ENCODE measurements around the gene SLC12A2.

SLC12A2 gene

DNA sequence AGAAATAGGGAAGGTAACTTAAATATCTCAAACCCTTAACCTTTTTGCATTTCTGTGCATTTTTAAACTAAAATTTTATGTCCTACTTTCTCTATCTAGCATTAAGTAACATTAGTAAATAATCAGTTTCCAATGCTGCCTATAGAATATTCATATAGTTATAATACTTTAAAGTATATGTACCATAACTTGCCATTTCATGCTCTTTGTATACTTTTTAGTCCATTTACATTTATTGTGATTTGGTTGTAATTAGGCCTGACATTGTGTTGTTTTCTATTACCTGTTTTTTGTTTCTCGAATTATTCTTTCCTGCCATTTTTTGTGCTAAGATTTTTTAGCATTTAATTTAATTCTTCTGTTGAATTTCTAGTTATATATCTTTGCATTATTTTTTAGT, 13.7 kb downstream of the SLC12A2 start:
- no peak for DNase-seq (ENCODE audit: low spot score)

GRCh38 chr5:128097781-128098180, 14.2 kb downstream of the SLC12A2 start:
- DNase-seq (ENCODE audit: low spot score), result no peak

DNA sequence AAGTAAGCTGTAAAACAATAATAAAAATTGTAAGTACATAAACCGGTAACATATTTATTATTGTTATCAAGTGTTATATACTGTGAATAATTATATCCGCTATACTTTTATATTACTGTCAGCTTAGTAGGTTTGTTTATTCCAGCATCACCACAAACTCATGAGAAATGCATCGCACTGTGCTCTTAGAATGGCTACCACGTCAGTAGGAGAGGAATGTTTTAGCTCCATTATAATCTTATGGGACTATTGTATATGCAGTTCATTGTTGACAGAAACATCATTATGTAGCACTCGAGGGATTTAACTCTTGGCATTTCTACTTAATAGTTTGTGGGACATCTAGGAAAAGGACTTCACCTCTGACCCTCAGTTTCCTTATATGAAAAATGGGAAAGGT, 16.4 kb downstream of the SLC12A2 start:
- DNase-seq (ENCODE audit: low spot score), result no peak

DNA sequence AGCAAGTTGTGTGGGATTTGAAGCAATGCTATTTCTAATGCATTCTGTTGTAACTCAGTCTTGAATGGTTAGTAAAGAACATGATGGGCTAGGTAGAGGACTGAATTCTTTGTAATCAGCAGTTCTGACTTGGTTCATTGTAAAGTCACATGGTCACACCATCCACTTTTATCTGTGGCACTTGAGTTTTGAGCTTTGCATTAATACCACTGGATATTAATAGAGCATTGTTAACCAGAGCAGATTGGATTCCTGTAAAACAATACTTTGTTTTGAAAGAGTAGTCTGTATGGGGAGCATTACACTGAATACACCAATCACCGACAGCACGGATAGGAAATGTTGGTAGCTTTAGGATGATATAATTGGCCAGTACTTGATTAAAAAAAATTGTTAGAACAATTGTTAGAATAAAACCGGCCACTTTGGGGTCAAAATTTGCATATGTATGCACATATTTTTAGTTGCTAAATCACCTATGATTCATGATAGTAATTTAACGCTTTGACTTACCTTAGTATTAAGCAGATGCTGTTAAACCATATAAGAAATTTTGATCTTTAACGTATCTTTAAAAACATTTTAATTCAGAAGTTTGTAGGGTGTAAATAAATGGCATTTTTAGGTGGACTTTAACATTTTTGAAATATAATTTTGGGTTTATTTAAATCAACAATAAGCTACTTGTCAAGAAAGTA, 17.4 kb downstream of the SLC12A2 start:
- DNase-seq (ENCODE audit: low spot score), result peak; percentile 29

- DNase-seq (ENCODE audit: low spot score), result no peak
Observed at GRCh38 chr5:128101676-128102075, 18.1 kb downstream of the SLC12A2 start.

GRCh38 chr5:128105203-128105602, 21.6 kb downstream of the SLC12A2 start:
- no peak for DNase-seq (ENCODE audit: low spot score)

GRCh38 chr5:128109138-128109537, 25.6 kb downstream of the SLC12A2 start:
- no peak for DNase-seq (ENCODE audit: low spot score)

DNA sequence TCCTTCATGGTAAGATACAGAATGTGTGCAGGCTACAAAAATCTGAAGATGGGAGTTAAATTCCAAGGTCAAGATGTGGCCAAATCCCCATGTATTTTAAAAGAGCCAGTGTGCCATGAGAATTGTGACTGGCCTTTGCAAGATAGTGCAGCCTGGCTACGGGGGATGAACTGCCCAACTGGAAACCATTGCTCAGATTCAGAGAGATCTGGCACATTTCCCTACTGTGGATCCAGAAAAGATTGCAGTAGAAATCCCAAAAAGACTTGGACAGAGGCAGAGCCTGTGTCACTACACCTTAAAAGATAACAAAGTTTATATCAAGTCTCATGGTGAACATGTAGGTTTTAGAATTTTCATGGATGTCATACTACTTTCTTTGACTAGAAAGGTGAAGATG, 26.2 kb downstream of the SLC12A2 start:
- no peak for DNase-seq (ENCODE audit: low spot score)

- no peak for DNase-seq (ENCODE audit: low spot score)
Observed at GRCh38 chr5:128111818-128112448, 28.4 kb downstream of the SLC12A2 start.

DNA sequence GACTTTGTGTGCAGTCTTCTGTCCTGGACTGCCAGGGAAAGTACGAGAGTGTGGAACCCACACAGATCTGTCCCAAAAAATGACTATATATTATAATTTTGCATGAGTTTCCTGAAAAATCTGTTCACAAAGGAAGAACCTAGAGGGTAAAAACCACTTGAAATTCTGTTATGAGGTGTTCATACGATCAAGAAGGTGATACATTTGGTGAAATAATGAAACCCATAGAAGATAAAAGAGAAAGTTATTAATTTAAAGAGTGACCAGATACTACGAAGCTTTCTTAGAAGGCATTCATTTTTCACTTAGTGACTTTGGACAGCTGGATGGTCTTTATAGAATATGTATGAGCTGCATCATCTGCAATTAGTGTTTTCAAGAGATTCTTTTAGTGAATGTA, 32.9 kb downstream of the SLC12A2 start:
- no peak for DNase-seq (ENCODE audit: low spot score)

DNA sequence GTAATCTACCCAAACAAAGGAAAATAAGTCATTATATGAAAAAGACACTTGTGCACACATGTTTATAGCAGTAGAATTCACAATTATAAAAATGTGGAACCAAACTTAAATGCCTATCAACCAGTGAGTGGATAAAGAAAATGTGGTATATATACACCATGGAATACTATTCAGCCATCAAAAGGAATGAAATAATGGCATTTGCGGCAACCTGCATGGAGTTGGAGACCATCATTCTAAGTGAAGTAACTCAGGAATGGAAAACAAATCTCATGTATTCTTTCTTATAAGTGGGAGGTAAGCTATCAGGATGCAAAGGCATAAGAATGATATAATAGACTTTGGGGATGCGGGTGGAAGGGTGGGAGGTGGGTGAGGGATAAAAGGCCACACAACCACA, 34.6 kb downstream of the SLC12A2 start:
- DNase-seq (ENCODE audit: low spot score), result no peak

DNA sequence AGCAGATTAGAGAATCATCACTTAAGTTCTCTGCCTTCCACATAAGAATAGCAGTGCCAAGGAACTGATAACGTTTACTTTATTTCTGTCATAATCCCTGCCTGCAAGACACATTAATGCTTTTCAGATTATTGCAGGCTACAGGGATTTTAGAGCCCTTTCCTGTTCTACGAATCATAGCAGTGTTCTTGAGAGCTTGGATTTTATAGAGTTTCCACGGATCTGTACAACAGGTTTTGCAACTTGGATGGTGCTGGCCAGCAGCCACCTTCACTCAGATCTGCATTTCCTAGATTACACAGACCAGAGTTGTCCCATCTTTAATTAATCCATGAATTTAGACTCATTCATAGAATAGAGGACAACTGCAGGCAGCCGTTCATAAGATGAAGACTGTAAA, 38.1 kb downstream of the SLC12A2 start:
- no peak for DNase-seq (ENCODE audit: low spot score)

DNA sequence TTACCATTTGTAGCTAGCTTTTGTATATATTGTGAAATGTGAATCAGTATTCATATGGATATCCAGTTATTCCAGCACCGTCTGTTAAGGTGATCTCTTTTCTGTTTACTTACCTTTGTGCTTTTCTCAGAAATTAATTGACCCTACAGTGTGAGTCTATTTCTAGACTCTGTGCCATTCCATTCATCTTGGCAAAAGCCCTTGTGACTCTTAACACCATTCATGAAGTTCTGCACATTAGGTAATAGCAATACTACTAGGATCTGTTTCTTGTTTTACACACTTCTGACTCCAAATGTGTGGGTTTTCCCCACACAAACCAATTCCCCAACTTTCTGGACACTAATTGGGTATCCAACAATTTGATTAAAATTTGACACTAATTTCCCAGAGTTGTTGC, 40.4 kb downstream of the SLC12A2 start:
- no peak for DNase-seq (ENCODE audit: low spot score)

DNA sequence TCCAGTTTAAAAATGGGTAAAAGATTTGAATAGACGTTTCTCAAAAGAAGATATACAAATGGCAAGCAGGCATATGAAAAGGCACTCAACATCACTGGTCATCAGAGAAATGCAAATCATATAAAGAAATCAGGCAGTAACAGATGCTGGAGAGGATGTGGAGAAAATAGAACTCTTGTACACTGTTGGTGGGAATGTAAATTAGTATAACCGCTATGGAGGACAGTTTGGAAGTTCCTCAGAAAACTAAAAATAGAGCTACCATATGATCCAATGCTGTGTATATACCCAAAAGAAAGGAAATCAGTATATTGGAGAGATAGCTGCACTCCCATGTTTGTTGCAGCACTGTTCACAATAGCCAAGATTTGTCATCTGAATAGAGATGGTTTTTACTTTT, 42.7 kb downstream of the SLC12A2 start:
- no peak for DNase-seq (ENCODE audit: low spot score)

GRCh38 chr5:128132499-128132898, 48.9 kb downstream of the SLC12A2 start:
- DNase-seq (ENCODE audit: low spot score), result no peak

DNA sequence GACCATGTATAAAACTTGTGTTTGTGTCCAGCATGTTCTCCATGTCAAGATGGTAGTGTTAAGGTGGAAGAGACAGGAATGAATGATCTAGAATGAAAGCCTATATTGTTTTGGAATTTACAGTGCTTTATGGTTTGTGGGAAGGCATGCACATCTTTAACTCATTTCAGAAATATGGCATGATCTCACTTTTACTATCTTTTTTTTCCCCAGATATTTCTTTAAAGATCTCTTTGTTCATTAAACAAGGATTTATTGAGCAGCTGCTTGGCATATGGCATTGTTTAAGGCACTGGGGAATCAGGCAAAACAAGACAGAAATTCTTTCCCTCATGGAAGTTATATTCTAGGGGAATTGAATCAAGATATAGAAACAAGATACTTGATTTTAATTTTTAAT, 51.7 kb downstream of the SLC12A2 start:
- no peak for DNase-seq (ENCODE audit: low spot score)

GRCh38 chr5:128143911-128144310, 60.3 kb downstream of the SLC12A2 start:
- DNase-seq (ENCODE audit: low spot score), result peak; percentile 51

GRCh38 chr5:128144491-128144890, 60.9 kb downstream of the SLC12A2 start:
- DNase-seq (ENCODE audit: low spot score), result no peak

- DNase-seq (ENCODE audit: low spot score), result no peak
Observed at GRCh38 chr5:128146671-128147070, 63.1 kb downstream of the SLC12A2 start.

GRCh38 chr5:128154943-128155342, 71.4 kb downstream of the SLC12A2 start:
- DNase-seq (ENCODE audit: low spot score), result no peak

DNA sequence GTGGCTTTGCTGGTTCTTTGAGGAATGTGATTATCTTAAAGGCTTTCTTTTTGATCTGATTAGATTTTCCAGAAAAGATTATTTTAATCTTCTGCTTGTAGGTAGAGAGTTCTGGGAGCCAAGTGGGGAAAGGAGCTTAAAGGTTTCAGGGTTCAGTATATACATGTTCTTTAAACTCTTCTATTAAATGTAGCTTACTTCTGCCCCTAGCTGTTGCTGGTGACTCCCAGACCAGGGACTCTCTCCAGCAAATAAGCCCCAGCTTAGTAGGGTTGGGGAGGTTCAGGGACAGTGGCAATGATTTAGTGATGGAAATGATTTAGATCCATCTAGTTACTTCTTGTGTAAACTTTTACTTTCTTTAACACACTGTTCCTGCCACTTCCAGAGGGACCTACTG, 72.2 kb downstream of the SLC12A2 start:
- DNase-seq (ENCODE audit: low spot score), result no peak

GRCh38 chr5:128156521-128156920, 73.0 kb downstream of the SLC12A2 start:
- no peak for DNase-seq (ENCODE audit: low spot score)

- no peak for DNase-seq (ENCODE audit: low spot score)
Observed at GRCh38 chr5:128158342-128158741, 74.8 kb downstream of the SLC12A2 start.

- DNase-seq (ENCODE audit: low spot score), result no peak
Observed at GRCh38 chr5:128163991-128164390, 80.4 kb downstream of the SLC12A2 start.

Measured in Ammon's horn (tissue), 1 donor.